ENCODE data around the gene AAMDC.

DNA sequence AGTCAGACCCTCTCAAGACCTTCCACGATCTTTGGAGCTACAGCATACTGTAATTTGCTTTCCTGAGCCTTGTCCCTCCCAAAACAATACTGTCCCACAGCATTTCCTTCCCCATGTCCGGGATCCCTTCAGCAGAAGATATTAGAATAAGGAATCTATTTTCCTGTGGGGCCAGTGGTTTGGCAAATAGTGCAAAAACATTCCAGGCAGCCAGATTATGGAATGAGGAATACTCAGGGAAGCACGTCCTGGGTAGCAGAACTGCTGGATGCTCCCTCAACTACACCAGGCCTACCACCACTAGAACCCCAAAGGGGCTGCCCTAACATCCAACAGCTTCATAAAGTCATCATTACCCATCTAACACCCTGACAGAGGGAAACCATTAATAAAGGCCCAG lies 61.5 kb downstream of the AAMDC start:
- TF ChIP-seq, protein P1, sequence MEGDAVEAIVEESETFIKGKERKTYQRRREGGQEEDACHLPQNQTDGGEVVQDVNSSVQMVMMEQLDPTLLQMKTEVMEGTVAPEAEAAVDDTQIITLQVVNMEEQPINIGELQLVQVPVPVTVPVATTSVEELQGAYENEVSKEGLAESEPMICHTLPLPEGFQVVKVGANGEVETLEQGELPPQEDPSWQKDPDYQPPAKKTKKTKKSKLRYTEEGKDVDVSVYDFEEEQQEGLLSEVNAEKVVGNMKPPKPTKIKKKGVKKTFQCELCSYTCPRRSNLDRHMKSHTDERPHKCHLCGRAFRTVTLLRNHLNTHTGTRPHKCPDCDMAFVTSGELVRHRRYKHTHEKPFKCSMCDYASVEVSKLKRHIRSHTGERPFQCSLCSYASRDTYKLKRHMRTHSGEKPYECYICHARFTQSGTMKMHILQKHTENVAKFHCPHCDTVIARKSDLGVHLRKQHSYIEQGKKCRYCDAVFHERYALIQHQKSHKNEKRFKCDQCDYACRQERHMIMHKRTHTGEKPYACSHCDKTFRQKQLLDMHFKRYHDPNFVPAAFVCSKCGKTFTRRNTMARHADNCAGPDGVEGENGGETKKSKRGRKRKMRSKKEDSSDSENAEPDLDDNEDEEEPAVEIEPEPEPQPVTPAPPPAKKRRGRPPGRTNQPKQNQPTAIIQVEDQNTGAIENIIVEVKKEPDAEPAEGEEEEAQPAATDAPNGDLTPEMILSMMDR (conservative IDR thresholded peaks at IDR 0.05 in 1 of 2, IDR thresholded peaks at IDR 0.05 in 1 of 2; ENCODE audit: low read depth in 1 of 2, low read length in 2 of 2), result no peak
- no peak for TF ChIP-seq EZH2 (IDR thresholded peaks at IDR 0.05; ENCODE audit: low read length, missing control alignments)

Measured in fibroblast of lung (primary cell).